Measurements from ENCODE around the gene EIF5A. TPM values are rescaled to one million over a fixed set of nuclear protein-coding genes. Genes with fewer than 3 reads are reported as not detected.

Gene EIF5A
- total and polyA plus RNA-seq, 9 of the 15 experiments (the other 6 are each of a cell fraction or from before 2014, with no cell fraction given), result 22.9 to 1,163 (median 772) TPM

- TF ChIP-seq, protein P1, sequence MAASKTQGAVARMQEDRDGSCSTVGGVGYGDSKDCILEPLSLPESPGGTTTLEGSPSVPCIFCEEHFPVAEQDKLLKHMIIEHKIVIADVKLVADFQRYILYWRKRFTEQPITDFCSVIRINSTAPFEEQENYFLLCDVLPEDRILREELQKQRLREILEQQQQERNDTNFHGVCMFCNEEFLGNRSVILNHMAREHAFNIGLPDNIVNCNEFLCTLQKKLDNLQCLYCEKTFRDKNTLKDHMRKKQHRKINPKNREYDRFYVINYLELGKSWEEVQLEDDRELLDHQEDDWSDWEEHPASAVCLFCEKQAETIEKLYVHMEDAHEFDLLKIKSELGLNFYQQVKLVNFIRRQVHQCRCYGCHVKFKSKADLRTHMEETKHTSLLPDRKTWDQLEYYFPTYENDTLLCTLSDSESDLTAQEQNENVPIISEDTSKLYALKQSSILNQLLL (CRISPR knock-in tag; IDR thresholded peaks at IDR 0.05; ENCODE audit: borderline replicate concordance), result no peak
- TF ChIP-seq ZNF197 (CRISPR knock-in tag; IDR thresholded peaks at IDR 0.05; ENCODE audit: low read depth) (no peak), RNF2 (IDR thresholded peaks at IDR 0.05) (peak; percentile 58; the same call in 1 of the 2 replicates), MECOM (CRISPR knock-in tag; IDR thresholded peaks at IDR 0.05) (no peak), CREBBP (IDR thresholded peaks at IDR 0.05; ENCODE audit: low read depth, low read length) (no peak), MYC (IDR thresholded peaks at IDR 0.05; ENCODE audit: low read depth, low read length) (peak; percentile 83), MYC (CRISPR knock-in tag; IDR thresholded peaks at IDR 0.05; ENCODE audit: borderline replicate concordance, low read depth) (no peak), YBX1 (IDR thresholded peaks at IDR 0.05) (no peak), MCM7 (IDR thresholded peaks at IDR 0.05) (no peak), PTBP1 (IDR thresholded peaks at IDR 0.05; ENCODE audit: low read depth, low read length) (no peak), FOSL1 (tag; conservative IDR thresholded peaks at IDR 0.05) (no peak), ZNF354B (CRISPR knock-in tag; IDR thresholded peaks at IDR 0.05) (no peak), MTF1 (CRISPR knock-in tag; IDR thresholded peaks at IDR 0.05; ENCODE audit: borderline replicate concordance) (no peak), ZNF280B (CRISPR knock-in tag; IDR thresholded peaks at IDR 0.05) (no peak), SIRT6 (IDR thresholded peaks at IDR 0.05; ENCODE audit: low read depth, low read length) (no peak), HIVEP1 (CRISPR knock-in tag; IDR thresholded peaks at IDR 0.05) (no peak), XRCC3 (IDR thresholded peaks at IDR 0.05) (no peak), NR3C1 (CRISPR knock-in tag; IDR thresholded peaks at IDR 0.05) (0 out of 2 replicates have a peak, but pooled peaks have one; percentile 55), CREB1 (IDR thresholded peaks at IDR 0.05) (no peak), CREB1 (CRISPR knock-in tag; IDR thresholded peaks at IDR 0.05) (no peak; the same call in 1 of the 2 replicates), TBL1XR1 (IDR thresholded peaks at IDR 0.05; ENCODE audit: low read length in 2 of 2) (no peak), PCBP1 (IDR thresholded peaks at IDR 0.05; ENCODE audit: low read depth, low read length, poor library complexity, severe bottlenecking) (no peak)
- TF ChIP-seq, protein P2, sequence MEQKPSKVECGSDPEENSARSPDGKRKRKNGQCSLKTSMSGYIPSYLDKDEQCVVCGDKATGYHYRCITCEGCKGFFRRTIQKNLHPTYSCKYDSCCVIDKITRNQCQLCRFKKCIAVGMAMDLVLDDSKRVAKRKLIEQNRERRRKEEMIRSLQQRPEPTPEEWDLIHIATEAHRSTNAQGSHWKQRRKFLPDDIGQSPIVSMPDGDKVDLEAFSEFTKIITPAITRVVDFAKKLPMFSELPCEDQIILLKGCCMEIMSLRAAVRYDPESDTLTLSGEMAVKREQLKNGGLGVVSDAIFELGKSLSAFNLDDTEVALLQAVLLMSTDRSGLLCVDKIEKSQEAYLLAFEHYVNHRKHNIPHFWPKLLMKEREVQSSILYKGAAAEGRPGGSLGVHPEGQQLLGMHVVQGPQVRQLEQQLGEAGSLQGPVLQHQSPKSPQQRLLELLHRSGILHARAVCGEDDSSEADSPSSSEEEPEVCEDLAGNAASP (IDR thresholded peaks at IDR 0.05), result no peak
- TF ChIP-seq, protein P3, sequence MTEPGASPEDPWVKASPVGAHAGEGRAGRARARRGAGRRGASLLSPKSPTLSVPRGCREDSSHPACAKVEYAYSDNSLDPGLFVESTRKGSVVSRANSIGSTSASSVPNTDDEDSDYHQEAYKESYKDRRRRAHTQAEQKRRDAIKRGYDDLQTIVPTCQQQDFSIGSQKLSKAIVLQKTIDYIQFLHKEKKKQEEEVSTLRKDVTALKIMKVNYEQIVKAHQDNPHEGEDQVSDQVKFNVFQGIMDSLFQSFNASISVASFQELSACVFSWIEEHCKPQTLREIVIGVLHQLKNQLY (CRISPR knock-in tag; conservative IDR thresholded peaks at IDR 0.05), result no peak
- TF ChIP-seq, protein P4, sequence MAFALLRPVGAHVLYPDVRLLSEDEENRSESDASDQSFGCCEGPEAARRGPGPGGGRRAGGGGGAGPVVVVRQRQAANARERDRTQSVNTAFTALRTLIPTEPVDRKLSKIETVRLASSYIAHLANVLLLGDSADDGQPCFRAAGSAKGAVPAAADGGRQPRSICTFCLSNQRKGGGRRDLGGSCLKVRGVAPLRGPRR (CRISPR knock-in tag; IDR thresholded peaks at IDR 0.05), result no peak
Measured at GRCh38 chr17:7280519-7281073, 26.8 kb upstream of the EIF5A start (continued).
